Retinal pigment epithelial cell (primary cell): ENCODE measurements around the gene SH2D2A.

Experiments
- DNase-seq: peaks from one replicate; pipeline ENCODE4 v3.0.0-alpha.2; 2010; ENCODE audit warnings: low read depth
- H3K4me3 ChIP-seq: 2 replicates; pipeline ENCODE4 v1.5.1; 2011; ENCODE audit warnings: mild to moderate bottlenecking, low read length, control low read depth, moderate library complexity
- CTCF ChIP-seq: conservative IDR thresholded peaks from 2 replicates; pipeline ENCODE4 v1.5.1; 2011; ENCODE audit warnings: low read depth, low read length, control low read depth, inconsistent platforms

The SH2D2A gene

GRCh38 chr1:156860628-156861423, 44.2 kb upstream of the SH2D2A start, which contains the start of gene NTRK1:
TSS of gene NTRK1 (plus strand) at chr1:156860865. CDS start at chr1:156860935, 70 bp downstream.
- peak within 1 kb of the TSS; percentile 37 for H3K4me3 ChIP-seq
- no peak for DNase-seq
- no peak for TF ChIP-seq CTCF

GRCh38 chr1:156860113-156860627, 43.5 kb upstream of the SH2D2A start:
- no peak for DNase-seq
- peak overlapping the region; percentile 37 for H3K4me3 ChIP-seq
- peak; percentile 79 for TF ChIP-seq CTCF

GRCh38 chr1:156859523-156860112, 43.0 kb upstream of the SH2D2A start:
- no peak for TF ChIP-seq CTCF
- peak overlapping the region; percentile 37 for H3K4me3 ChIP-seq
- DNase-seq, result no peak

- no peak for DNase-seq
- no peak for TF ChIP-seq CTCF
- H3K4me3 ChIP-seq, result peak within 1 kb of the TSS; percentile 37
Observed at GRCh38 chr1:156858959-156859522, 42.4 kb upstream of the SH2D2A start, which contains the start of gene INSRR. TSS of gene INSRR (minus strand) at chr1:156859117. CDS start at chr1:156858621, 496 bp downstream.

- DNase-seq, result no peak
- no peak overlapping the region for H3K4me3 ChIP-seq
- no peak for TF ChIP-seq CTCF
Observed at GRCh38 chr1:156858555-156858956, 41.9 kb upstream of the SH2D2A start.

GRCh38 chr1:156857532-156857931, 40.9 kb upstream of the SH2D2A start:
- no peak for TF ChIP-seq CTCF
- DNase-seq, result no peak
- no peak overlapping the region for H3K4me3 ChIP-seq
